Activated CD8-positive, alpha-beta memory T cell treated with anti-CD3 and anti-CD28 coated beads for 4 hours (primary cell): ENCODE measurements around the gene CLCA4.
"Not testable (repeated sequence)": the region's sequence is repeated elsewhere in the genome, so short reads cannot be mapped to it uniquely, and the experiment has no call there.

ENCODE experiments used
- DNase-seq, 2 donors: peaks; one replicate each; pipeline ENCODE4 v3.0.0-alpha.2; 2020; ENCODE audit warnings: low read depth in 2 of 2

CLCA4 gene

GRCh38 chr1:86530211-86530845 is 16.6 kb upstream of the CLCA4 start:
- no peak for DNase-seq

GRCh38 chr1:86537928-86538695 is 8.8 kb upstream of the CLCA4 start:
- no peak for DNase-seq

GRCh38 chr1:86538775-86539174 is 8.1 kb upstream of the CLCA4 start:
- no peak for DNase-seq

- no peak for DNase-seq
Observed at GRCh38 chr1:86541859-86542258, 5.0 kb upstream of the CLCA4 start.

- DNase-seq: no peak
Observed at GRCh38 chr1:86542631-86543030, 4.2 kb upstream of the CLCA4 start.

DNA sequence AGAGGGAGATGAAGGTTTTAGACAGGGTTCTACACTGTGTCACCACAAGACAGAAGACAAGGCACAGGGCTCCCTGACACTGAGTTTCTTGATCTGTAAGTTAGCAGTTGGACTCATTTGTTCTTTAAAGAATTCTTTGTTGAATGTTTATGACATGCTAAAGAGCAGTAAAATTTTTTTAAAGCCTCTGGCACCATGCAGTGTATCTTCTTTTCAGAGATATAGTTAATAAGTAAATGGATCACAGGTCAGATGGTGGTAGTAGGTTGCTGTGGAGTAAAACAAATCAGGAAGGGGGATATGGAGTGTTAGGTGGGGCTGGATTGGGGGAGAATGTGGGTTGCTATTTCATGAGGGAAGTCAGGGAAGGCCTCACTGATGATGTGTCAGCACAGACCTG is 2.0 kb downstream of the CLCA4 start:
- DNase-seq: no peak

DNA sequence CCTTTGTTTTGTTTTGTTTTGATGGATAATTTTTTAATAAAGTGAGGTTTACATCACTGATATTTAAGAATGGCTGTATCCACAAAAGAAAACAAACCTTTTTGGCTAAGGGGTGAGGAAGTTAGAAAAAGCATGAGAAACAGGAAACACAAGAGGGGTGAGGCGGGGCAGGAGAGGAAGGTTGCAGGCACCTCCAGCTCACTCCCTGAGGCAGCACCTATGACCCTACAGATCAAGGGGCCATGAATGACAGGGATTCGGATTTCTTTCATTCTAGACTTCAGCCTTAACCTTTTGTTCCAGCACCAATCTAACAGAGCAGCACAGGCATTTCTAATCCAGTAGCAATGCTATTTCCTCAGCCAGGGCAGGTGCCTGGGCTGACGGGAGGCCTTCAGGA is 4.4 kb downstream of the CLCA4 start:
- no peak for DNase-seq

DNA sequence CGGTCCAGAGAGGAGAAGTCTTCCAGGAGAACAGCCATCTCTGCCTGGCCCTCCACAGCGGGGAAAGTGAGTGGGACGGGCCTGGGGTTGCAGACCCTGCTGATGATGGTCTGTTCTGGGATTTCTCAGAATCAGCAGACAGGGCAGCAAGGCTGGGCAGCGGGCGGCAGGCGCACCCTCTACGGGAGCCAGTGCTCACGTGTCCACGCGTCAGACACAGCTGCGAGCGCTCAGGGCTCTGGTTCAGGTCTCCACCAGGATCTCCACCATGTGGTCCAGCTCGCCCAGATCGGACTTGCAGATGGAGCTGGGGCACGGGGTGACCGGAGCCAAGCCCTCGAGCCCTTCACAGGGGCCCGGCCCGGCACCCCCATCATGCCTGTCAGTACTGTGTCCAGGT is 5.5 kb downstream of the CLCA4 start:
- no peak for DNase-seq

GRCh38 chr1:86557739-86558138 is 10.9 kb downstream of the CLCA4 start:
- DNase-seq: no peak

DNA sequence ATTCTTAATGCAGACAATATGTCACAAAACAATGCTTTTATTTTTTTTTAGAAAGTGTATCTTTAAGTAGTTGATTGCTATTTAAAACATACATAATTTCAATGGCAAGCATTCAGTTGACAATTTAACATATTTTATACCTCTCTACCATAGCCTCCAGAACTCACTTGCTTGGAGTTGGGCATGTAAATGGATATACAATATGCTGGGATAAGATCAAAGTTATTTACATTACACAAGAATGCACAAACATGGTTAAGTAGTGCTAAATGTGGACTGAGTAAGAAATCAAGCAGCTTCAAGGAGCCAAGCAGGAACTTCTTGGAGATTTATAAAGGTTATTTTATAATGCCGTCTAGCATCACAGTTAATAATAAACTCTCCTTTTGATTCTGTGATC is 17.0 kb downstream of the CLCA4 start:
- no peak for DNase-seq

DNA sequence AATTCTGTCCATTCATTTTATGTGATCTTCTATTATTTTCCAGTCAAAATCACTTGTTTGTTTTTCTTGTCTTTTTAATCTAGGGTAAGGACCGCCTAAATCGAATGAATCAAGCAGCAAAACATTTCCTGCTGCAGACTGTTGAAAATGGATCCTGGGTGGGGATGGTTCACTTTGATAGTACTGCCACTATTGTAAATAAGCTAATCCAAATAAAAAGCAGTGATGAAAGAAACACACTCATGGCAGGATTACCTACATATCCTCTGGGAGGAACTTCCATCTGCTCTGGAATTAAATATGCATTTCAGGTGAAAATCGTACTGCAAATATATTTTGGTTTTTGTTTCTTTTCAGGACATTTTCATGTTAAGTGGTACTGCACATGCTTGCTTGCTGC is 20.5 kb downstream of the CLCA4 start:
- DNase-seq: no peak

- DNase-seq: no peak
Observed at GRCh38 chr1:86567878-86568277, 21.0 kb downstream of the CLCA4 start.

DNA sequence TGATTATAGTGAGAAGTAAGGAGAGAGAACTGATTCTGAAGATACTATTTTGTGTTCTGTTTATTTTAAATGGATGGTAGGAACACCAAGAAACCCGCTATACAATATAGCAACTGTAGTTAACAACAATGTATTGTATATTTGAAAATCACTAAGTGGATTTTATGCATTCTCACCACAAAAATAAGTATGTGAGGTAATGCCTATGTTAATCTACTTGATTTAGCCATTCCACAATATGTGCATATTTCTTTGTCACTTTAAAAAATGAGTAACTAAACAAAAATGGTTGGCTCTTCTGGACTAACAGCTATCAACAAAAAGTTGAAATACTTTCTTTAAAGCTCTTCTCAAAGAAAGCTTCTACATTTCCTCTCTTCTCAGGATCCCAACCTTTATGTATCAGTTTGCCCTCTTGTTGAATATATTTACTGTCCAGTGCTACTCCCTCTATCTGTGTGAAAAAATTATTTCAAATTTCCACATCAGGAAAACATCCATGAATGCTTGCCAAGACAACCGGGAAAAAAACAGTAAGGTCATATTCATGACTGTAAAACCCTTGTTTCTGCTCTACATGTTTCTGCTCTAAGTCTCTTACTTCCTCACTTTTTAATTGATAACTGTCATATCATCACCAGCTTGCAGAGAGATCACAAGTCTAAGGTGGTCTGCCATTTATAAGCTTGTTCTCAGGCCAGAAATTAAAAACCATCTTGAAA is 27.0 kb downstream of the CLCA4 start:
- no peak for DNase-seq

DNA sequence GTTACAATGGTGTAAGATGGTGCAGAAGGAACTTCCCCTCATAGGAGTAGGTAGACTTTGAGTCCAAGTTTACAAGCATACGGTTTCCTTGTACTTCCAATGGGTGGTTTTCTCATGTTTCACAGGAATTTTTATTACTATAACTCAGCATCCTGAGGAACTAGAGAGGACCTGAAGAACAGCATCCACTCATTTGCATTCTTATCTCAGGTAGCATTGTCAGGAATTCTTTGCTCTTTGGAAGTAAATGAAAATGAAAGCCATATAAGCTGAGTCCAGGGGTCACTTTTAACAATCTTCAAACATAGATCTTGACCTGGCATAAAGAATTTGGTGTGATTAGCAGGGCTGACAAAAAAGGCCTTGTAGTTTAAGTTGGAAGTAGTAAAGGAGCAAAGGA is 34.4 kb downstream of the CLCA4 start:
- DNase-seq: no peak

DNA sequence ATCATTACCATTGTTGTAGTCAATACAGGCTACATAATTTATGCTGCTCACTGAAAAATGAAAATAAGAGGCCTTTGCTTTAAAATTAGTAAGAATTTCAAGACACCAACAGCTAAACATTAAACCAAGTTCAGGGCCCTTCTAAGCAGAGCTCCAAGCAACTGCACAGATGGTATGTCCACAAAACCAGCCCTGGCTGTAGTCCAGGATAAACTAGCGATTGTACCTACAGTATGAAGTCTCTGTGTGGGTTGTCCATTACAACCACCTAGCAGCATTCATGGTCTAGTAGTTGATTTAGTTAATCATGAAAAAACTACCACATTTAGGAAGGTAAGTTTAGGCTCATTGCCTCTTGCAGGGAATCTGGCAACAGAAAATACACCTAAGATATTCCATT is 35.3 kb downstream of the CLCA4 start:
- DNase-seq: no peak

- DNase-seq: no peak
Observed at GRCh38 chr1:86583032-86583431, 36.2 kb downstream of the CLCA4 start.

GRCh38 chr1:86583593-86583992 is 36.7 kb downstream of the CLCA4 start:
- no peak for DNase-seq

GRCh38 chr1:86594284-86594770 is 47.4 kb downstream of the CLCA4 start:
- no peak for DNase-seq

DNA sequence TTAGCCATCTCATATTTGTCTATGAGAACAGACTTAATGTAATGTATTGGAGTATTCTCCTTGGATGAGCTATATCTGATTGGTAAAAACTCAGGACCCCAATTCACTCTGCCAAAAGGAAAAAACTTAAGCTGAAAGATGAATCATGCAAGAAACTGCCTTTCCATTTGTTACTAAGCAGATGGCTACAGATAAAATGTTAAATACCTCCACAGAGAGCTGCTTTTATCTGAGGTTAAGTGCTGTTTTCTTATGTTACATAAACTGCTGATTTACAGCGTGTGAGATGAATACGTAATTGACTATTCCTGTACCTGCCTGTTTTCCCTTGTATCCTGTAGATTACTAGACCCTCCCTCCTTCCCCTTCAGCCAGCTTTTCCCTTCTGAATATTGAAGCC is 49.3 kb downstream of the CLCA4 start:
- no peak for DNase-seq

DNA sequence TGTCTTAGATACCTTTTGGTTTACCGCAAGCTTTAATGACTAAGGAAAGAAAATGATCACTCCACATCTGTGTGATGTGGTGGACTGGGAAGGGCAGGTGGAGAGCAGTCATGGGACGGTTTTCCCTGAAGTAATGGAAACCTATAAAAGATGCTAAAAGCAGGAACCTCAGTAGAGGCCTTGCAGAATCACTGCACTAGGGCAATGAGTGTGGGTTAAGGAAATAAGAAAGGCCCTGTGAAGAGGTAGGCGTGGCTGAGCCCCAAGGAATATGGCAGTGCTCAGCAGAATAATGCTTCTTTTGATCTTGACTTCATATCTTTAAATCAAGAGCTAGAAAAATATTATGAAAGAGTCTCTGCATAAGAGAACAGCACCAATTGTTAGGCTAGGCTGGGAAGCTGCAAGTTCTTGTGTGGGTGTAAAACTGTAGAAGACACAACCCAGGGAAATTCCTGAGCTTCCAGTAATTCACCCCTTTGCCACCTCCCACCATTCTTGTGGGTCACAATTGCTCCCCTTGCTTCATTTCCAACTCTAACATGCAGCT is 49.9 kb downstream of the CLCA4 start:
- DNase-seq: no peak

- DNase-seq: not testable (repeated sequence)
Observed at GRCh38 chr1:86606080-86606479, 59.2 kb downstream of the CLCA4 start.

- no peak for DNase-seq
Observed at GRCh38 chr1:86616433-86616832, 69.6 kb downstream of the CLCA4 start.

GRCh38 chr1:86616871-86617270 is 70.0 kb downstream of the CLCA4 start:
- no peak for DNase-seq
